IMR-90 (cell line): ENCODE measurements around the gene EDA. TPM values are rescaled to one million over a fixed set of nuclear protein-coding genes. Genes with fewer than 3 reads are reported as not detected.

Experiments
- ATAC-seq: fragments of 200-7000 bp; cut with Tn5 transposase; 2 replicates; pipeline ENCODE4 v1.9.1; 2020; ENCODE audit warnings: low read depth, mild to moderate bottlenecking, moderate library complexity
- BruUV-seq: library from RNA; stranded (reverse); fragments of 400-500 nt; replicated peaks from 2 replicates; lab custom pipeline; 2021; lab: Mats Ljungman, UMichigan
- CTCF ChIA-PET: fragments of 300-600 bp; formaldehyde crosslinking; extraction: SDS; loops from one replicate; lab custom pipeline; 2021; ENCODE audit warnings: antibody characterized with exemption; lab: Yijun Ruan, JAX
- POLR2A ChIA-PET: fragments of 300-600 bp; sonication (Branson Sonifier 250); formaldehyde crosslinking; loops from one replicate; lab custom pipeline; 2022; ENCODE audit warnings: antibody characterized with exemption; ENCODE audit not compliant: unreplicated experiment; lab: Charles Lee
- DNase-seq: peaks from one replicate; pipeline ENCODE4 v3.0.0; 2013
- H2AFZ ChIP-seq: replicated peaks from 2 replicates; pipeline ENCODE3; 2013; ENCODE audit warnings: low read length, mild to moderate bottlenecking; ENCODE audit not compliant: poor library complexity
- H2AK5ac ChIP-seq: 2 replicates; pipeline ENCODE4 v1.6.1; 2013; ENCODE audit warnings: low read depth, low read length, inconsistent platforms
- H2AK9ac ChIP-seq: replicated peaks from 2 replicates; pipeline ENCODE3; 2013; ENCODE audit warnings: mild to moderate bottlenecking, low read depth, low read length, moderate library complexity; ENCODE audit not compliant: poor library complexity
- H2BK120ac ChIP-seq: 2 replicates; pipeline ENCODE4 v1.6.1; 2013; ENCODE audit warnings: low read depth, low read length, inconsistent platforms
- H2BK15ac ChIP-seq: 3 replicates; pipeline ENCODE4 v1.6.1; 2013; ENCODE audit warnings: low read depth, low read length, inconsistent platforms
- H2BK20ac ChIP-seq: 2 replicates; pipeline ENCODE4 v1.6.1; 2013; ENCODE audit warnings: low read depth, mild to moderate bottlenecking, inconsistent platforms, low read length, moderate library complexity
- H2BK5ac ChIP-seq: 2 replicates; pipeline ENCODE4 v1.6.1; 2013; ENCODE audit warnings: mild to moderate bottlenecking, low read depth, low read length, inconsistent platforms; ENCODE audit not compliant: poor library complexity, severe bottlenecking
- H3K14ac ChIP-seq: replicated peaks from 2 replicates; pipeline ENCODE4 v1.6.1; 2013; ENCODE audit warnings: low read depth, low read length, inconsistent platforms
- H3K18ac ChIP-seq: 2 replicates; pipeline ENCODE4 v1.6.1; 2013; ENCODE audit warnings: low read depth, low read length, control low read depth
- H3K23ac ChIP-seq: 2 replicates; pipeline ENCODE4 v1.6.1; 2013; ENCODE audit warnings: low read depth, low read length, inconsistent platforms
- H3K27ac ChIP-seq: 2 replicates; pipeline ENCODE4 v1.5.1; 2013; ENCODE audit warnings: mild to moderate bottlenecking, control low read depth, low read length; ENCODE audit not compliant: insufficient read depth
- H3K27me3 ChIP-seq: 2 replicates; pipeline ENCODE4 v1.6.1; 2013; ENCODE audit warnings: low read length; ENCODE audit not compliant: control insufficient read depth, insufficient read depth
- H3K36me3 ChIP-seq: 2 replicates; pipeline ENCODE4 v1.6.1; 2013; ENCODE audit warnings: low read length, mixed read lengths; ENCODE audit not compliant: control insufficient read depth, insufficient read depth
- H3K4ac ChIP-seq: 2 replicates; pipeline ENCODE4 v1.6.1; 2013; ENCODE audit warnings: low read depth, low read length, inconsistent platforms
- H3K4me1 ChIP-seq: 2 replicates; pipeline ENCODE4 v1.6.1; 2013; ENCODE audit warnings: low read length, mixed read lengths; ENCODE audit not compliant: control insufficient read depth, insufficient read depth
- H3K4me2 ChIP-seq: 2 replicates; pipeline ENCODE4 v1.6.1; 2013; ENCODE audit warnings: low read depth, mild to moderate bottlenecking, control low read depth, low read length, moderate library complexity
- H3K4me3 ChIP-seq: 2 replicates; pipeline ENCODE4 v1.5.1; 2013; ENCODE audit warnings: low read depth, mild to moderate bottlenecking, control low read depth, low read length, moderate library complexity; ENCODE audit not compliant: insufficient read depth
- H3K56ac ChIP-seq: 2 replicates; pipeline ENCODE4 v1.6.1; 2013; ENCODE audit warnings: low read length, inconsistent platforms; ENCODE audit not compliant: insufficient read depth; ENCODE audit errors: extremely low read depth
- H3K79me1 ChIP-seq, 2 experiments: 2 replicates each; pipeline ENCODE4 v1.6.1; 2013; ENCODE audit warnings: low read length in 2 of 2, inconsistent platforms in 1 of 2, low read depth in 1 of 2
- H3K9ac ChIP-seq: 2 replicates; pipeline ENCODE4 v1.6.1; 2013; ENCODE audit warnings: low read depth, low read length, control low read depth
- H3K9me1 ChIP-seq: 2 replicates; pipeline ENCODE4 v1.6.1; 2013; ENCODE audit warnings: low read length, inconsistent platforms; ENCODE audit not compliant: insufficient read depth
- H3K9me3 ChIP-seq: 2 replicates; pipeline ENCODE4 v1.6.1; 2013; ENCODE audit warnings: low read length; ENCODE audit not compliant: control insufficient read depth, insufficient read depth
- H4K20me1 ChIP-seq: 2 replicates; pipeline ENCODE4 v1.6.1; 2013; ENCODE audit warnings: low read length, inconsistent platforms; ENCODE audit not compliant: insufficient read depth
- H4K5ac ChIP-seq: 2 replicates; pipeline ENCODE4 v1.6.1; 2013; ENCODE audit warnings: mild to moderate bottlenecking, low read depth, low read length, control low read depth
- H4K8ac ChIP-seq, 2 experiments: 2 replicates each; pipeline ENCODE4 v1.6.1; 2013; ENCODE audit warnings: low read depth in 2 of 2, low read length in 2 of 2, control low read depth in 1 of 2, inconsistent platforms in 1 of 2
- H4K91ac ChIP-seq: 2 replicates; pipeline ENCODE4 v1.6.1; 2013; ENCODE audit warnings: low read depth, low read length, inconsistent platforms; ENCODE audit not compliant: insufficient read depth
- ELK1 ChIP-seq: fragments of 150-350 bp; IDR thresholded peaks from 2 replicates; pipeline ENCODE4 v1.6.1; 2016; ENCODE audit warnings: low read depth, mild to moderate bottlenecking, low read length, moderate library complexity, borderline replicate concordance
- WGBS, 2 experiments: methylation state at CpG; one replicate each; pipeline versions ENCODE4 v1.1.5 to v1.1.7; 2013; ENCODE audit warnings: missing lambda C conversion rate in 2 of 2; ENCODE audit not compliant: insufficient read length in 1 of 2; ENCODE audit errors: extremely low coverage in 2 of 2; 5-methylcytosine and 5-hydroxymethylcytosine counted together
- dilution Hi-C: fragments of 300-500 bp; cut with HindIII; formaldehyde crosslinking; loops from one replicate; pipeline ENCODE4 v1.14.3; 2018; ENCODE audit warnings: low sequenced_read_pairs; ENCODE audit not compliant: unreplicated experiment
- in situ Hi-C: fragments of 300-500 bp; cut with MboI; formaldehyde crosslinking; loops from 3 replicates; pipeline ENCODE4 v1.14.3; 2019; ENCODE audit warnings: low sequenced_read_pairs, inconsistent platforms, mixed read lengths
- intact Hi-C: fragments of 100-400 bp; cut with micrococcal nuclease; formaldehyde crosslinking; loops from 2 replicates; pipeline ENCODE4 v1.10.0; 2022
- polyA plus RNA-seq, 3 experiments: library from polyadenylated mRNA; depleted of rRNA; stranded (reverse); fragments of >200 nt; gene quantifications; 2 replicates each; pipeline ENCODE4 v1.2.3, GENCODE V29; 2012; ENCODE audit warnings: low replicate concordance in 1 of 3
- total RNA-seq: library from RNA; depleted of rRNA; stranded (reverse); fragments of >200 nt; gene quantifications from 2 replicates; pipeline ENCODE4 v1.2.3, GENCODE V29; 2012

EDA gene
- total and polyA plus RNA-seq, 2 of the 4 experiments (the other 2 are of a cell fraction), result under 0.01 TPM; not detected in 1

GRCh38 chrX:69670001-69670555 is 54.2 kb downstream of the EDA start:
- dilution Hi-C loops, result no loop called here
- POLR2A ChIA-PET, result no interaction called here
- Histone ChIP-seq H2AK9ac (no peak overlapping the region), H2BK120ac (no peak overlapping the region), H3K36me3 (no peaks in the 10 kb centered on the region), H3K56ac (no peak overlapping the region), H3K9me1 (no peaks in the 10 kb centered on the region), H3K23ac (no peak overlapping the region), H4K20me1 (no peaks in the 10 kb centered on the region), H2AFZ (no peak overlapping the region), H3K14ac (no peak overlapping the region), H2BK5ac (no peak overlapping the region), H3K27ac (no peak overlapping the region), H3K4me1 (no peaks in the 10 kb centered on the region), H3K9me3 (peaks cover 3% of the 10 kb centered on the region), H2BK20ac (no peak overlapping the region), H3K79me1 (no peaks in the 10 kb centered on the region), H2AK5ac (no peak overlapping the region), H3K4me2 (no peak overlapping the region), H3K9ac (no peak overlapping the region), H4K8ac (no peak overlapping the region), H3K4ac (no peak overlapping the region), H4K5ac (no peak overlapping the region), H2BK15ac (no peak overlapping the region), H3K27me3 (no peaks in the 10 kb centered on the region), H4K91ac (no peak overlapping the region), H3K18ac (no peak overlapping the region), H3K4me3 (no peak overlapping the region)
- intact Hi-C loops, result no loop called here
- WGBS, 2 experiments, result no CpG with 5 or more reads among the region's 2 CpGs
- no TSS peak for BruUV-seq
- TF ChIP-seq ELK1, result no peak
- DNase-seq, result no peak
- in situ Hi-C loops, result no loop called here
- ATAC-seq, result no peak
- CTCF ChIA-PET, result no interaction called here
